Cardiac fibroblast (primary cell): ENCODE measurements around the gene AGMO.

Experiments used
- DNase-seq, 2 donors: peaks; one replicate each; pipeline versions ENCODE4 v3.0.0 to v3.0.0-alpha.2; 2010; ENCODE audit warnings: low read depth in 2 of 2
- H3K4me3 ChIP-seq, 2 donors: replicated peaks in 1 of 2; 1 replicate in 1 of 2; 2 replicates in 1 of 2; pipeline ENCODE4 v1.5.1; 2011; ENCODE audit warnings: low read depth in 2 of 2, low read length in 2 of 2, mild to moderate bottlenecking in 2 of 2, moderate library complexity in 1 of 2
- TF ChIP-seq, protein P1 (sequence below): IDR thresholded peaks from one replicate; pipeline ENCODE4 v1.5.1; 2011; ENCODE audit warnings: low read depth, mild to moderate bottlenecking, low read length, inconsistent platforms

Gene AGMO

DNA sequence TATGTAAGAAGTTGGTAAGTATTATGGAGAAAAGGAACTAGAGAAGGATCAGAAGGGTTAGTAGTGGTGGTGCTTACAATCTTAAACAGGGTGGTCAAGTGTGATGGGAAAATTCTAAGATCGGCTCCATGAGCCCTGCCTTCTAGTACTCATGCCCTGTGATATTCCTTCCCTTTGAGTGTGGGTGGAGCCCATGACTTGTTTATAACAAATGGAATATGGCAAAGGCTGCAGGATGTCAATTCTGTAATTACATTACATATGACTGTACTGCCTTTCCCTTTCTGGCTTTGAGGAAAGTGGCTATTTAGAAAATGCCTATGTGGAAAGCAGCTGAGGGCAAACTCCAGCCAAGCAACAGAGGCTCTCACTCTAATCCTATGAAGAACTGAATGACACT is 309.6 kb downstream of the AGMO start:
- no peak for DNase-seq
- TF ChIP-seq, protein P1, sequence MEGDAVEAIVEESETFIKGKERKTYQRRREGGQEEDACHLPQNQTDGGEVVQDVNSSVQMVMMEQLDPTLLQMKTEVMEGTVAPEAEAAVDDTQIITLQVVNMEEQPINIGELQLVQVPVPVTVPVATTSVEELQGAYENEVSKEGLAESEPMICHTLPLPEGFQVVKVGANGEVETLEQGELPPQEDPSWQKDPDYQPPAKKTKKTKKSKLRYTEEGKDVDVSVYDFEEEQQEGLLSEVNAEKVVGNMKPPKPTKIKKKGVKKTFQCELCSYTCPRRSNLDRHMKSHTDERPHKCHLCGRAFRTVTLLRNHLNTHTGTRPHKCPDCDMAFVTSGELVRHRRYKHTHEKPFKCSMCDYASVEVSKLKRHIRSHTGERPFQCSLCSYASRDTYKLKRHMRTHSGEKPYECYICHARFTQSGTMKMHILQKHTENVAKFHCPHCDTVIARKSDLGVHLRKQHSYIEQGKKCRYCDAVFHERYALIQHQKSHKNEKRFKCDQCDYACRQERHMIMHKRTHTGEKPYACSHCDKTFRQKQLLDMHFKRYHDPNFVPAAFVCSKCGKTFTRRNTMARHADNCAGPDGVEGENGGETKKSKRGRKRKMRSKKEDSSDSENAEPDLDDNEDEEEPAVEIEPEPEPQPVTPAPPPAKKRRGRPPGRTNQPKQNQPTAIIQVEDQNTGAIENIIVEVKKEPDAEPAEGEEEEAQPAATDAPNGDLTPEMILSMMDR, result no peak
- no peak overlapping the region for H3K4me3 ChIP-seq

DNA sequence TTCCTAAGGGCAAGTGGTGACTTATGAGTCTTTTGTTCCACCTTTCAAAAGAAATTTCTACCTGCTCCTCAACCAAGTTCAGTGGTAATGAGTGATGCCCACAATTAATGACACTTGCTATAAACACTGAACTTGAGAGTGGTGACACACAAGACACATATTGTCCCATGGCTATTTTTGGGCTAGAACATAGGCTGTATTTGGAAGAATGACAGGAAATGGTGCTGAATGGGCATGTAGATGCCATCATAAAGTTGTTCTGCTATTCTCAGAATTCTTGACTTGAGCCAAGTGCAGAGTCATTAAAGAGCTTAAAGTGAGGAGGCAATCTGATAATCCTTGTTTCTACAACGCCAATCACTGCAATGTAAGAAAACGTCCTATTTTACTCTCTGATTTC is 313.3 kb downstream of the AGMO start:
- TF ChIP-seq, protein P1, result no peak

DNA sequence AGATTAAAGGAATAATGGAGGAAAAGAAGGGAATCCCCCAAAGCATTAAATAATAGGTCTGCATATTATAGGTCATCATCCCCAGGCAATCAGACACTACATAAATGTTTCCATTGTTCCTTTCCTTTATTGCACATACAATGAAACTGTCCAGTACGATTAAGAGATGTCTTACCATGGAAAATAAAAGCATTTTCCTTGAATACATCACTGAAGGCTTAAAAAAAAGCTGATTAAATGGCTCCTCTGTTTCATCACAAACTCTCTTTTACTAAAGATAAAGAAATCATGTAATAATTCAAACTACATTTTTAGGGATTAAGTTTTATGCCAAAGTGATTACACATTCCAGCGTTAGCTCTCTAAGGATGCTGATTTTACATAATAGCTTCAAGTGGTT is 316.0 kb downstream of the AGMO start:
- DNase-seq, result no peak
- TF ChIP-seq, protein P1, result no peak

More for the DNA sequence above, 313.3 kb downstream of the AGMO start:
- DNase-seq, result no peak
- H3K4me3 ChIP-seq, result no peak overlapping the region

DNA sequence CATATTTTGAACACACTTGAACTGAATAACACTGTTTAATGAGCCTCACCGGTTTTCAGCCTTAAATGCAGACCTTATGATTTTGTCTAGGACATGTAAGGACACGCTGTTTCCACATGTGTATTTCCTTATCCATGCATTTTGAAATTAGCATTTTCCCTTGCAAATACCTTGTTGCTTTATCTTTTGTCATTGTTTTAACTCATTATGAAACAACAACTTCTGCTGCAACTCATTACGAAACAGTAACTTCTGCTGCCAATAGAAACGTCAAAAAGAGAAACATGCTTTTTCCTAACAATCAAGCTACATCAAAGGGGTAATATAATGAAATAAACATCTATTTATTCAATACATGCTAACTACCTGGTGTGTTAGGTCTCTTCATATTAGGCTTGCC is 322.0 kb downstream of the AGMO start:
- DNase-seq, result peak in 1 of 2 donors; percentile 23
- H3K4me3 ChIP-seq, result no peak overlapping the region
- TF ChIP-seq, protein P1, result no peak

More for the DNA sequence above, 316.0 kb downstream of the AGMO start:
- no peak overlapping the region for H3K4me3 ChIP-seq

DNA sequence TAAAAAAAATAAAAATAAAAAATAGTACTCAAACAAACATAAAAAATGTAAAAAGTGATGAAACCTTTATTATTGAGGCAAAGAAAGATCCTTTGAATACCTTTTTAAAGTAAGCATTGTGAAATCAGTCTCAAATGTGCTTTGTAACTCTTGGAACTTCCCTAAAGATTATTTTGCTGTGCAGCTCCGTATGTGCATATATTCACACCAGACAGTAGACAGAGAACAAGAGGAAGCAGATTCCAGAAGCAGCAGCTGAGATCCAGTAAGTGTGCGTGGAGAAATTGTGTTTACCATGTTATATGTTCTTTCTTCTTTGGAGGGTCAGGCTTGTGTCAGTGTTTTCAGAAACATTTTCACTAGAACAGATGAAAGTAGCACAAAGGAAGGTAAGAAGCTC is 324.9 kb downstream of the AGMO start:
- peak in 1 of 2 donors; percentile 6 for DNase-seq
- H3K4me3 ChIP-seq, result no peak overlapping the region
- TF ChIP-seq, protein P1, result no peak

DNA sequence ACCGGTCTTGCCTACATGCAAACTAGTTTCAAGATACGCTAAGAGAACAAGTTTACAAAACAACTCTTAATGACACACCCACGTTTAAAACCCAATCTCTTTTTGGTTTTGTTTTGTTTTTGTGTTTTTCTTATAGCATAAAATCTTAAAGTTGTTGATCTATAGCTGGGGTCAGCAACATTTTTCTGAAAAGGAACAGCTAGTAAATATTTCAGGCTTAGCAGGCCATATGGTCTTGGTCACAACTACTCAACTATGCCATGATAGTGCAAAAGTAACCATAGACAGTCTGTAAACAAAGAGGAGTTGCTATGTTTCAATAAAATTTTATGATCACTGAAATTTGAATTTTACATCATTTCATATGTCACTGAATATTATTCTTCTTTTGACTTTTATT is 327.4 kb downstream of the AGMO start:
- DNase-seq, result no peak
- H3K4me3 ChIP-seq, result no peak overlapping the region
- TF ChIP-seq, protein P1, result no peak

DNA sequence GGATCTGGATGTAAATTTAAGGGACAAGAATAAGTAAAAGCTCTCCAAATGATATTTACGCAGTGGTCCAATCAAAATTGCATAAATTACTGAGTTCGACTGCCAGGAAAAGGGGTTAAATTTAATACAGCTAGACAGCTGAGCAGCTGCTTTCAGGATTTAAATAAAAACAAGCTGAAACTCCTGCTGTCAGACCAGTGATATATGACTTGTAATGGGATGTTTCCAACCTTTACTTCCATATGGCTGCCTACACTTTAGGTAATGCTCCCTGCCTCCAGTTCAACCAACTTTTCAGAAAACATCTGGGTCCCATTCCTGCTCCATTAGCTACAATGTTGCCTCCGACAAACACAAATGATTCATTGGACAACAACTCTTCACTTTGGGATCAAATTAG is 333.0 kb downstream of the AGMO start:
- no peak overlapping the region for H3K4me3 ChIP-seq

More for the DNA sequence above, 333.0 kb downstream of the AGMO start:
- TF ChIP-seq, protein P1, result no peak
- no peak for DNase-seq
